Measurements from ENCODE around the gene SLC37A2.

Gene SLC37A2

DNA sequence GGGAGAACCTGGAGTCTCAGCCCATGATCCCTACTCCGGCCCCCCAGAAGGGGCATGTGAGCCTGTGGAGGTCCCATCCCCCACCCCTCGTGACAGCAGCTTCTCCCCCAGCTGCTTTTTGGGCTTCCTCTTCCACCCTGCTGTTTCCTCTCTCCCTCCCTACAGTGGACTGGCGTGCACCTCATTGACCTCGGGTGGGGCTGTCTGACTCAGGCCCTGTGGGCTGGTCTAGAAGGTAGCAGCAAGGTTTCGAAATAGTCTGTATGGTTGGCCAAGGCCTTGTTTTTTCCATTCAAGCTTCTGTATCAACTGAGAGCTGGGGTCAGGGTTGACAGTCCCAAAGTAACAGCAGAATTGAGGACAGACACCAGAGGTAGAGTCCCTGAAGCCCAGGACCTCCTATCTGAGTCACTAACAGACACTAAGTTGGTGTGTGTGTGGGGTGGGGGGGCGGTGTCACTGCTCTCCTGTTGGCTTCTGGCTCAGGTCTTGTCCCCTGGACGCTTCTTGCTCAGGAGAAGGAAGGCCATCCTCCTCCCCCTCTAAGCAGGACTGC lies 7.7 kb downstream of the SLC37A2 start:
- in situ Hi-C loops (cut with MboI; ENCODE audit: low sequenced_read_pairs), result no loop called here

DNA sequence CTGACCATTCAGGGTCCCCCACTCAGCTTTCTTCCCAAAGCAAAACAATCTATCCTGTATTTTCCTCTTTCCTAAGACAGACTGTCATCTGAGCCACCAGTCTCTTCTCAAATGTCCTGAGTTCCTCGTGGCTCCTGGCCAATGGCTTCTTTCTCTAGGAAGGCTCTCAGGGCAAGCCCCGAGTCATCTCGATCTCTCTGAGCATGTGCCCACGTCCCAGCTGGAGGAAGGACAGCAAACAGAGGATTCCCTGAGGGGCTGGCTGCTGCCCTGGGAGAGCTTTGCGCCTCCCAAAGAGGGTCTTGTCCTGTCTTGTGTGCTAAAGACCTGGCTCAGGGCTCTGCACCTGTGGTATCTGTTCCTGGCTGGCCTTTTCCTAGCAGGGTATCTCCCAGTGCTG lies 8.3 kb downstream of the SLC37A2 start:
- in situ Hi-C loops (cut with MboI; ENCODE audit: low sequenced_read_pairs), result no loop called here

DNA sequence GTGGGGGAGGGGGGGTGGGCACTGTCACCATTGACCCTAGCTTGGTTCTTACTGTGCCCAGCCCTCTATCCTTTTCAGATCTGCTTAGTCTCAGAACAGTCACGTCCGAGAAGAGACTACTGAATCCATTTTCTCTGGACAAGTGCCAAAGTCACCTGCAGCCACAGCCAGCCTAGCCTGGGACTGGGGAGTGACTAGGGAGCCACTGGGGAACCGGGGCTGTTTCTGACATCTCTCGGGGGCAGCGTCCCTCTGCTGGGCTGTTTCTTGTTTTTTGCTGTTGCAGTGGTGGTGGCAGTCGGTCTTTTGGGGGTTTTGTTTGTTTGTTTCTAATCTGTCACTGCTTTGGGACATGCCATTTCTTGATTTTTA lies 8.7 kb downstream of the SLC37A2 start:
- in situ Hi-C loops (cut with MboI; ENCODE audit: low sequenced_read_pairs), result no loop called here

DNA sequence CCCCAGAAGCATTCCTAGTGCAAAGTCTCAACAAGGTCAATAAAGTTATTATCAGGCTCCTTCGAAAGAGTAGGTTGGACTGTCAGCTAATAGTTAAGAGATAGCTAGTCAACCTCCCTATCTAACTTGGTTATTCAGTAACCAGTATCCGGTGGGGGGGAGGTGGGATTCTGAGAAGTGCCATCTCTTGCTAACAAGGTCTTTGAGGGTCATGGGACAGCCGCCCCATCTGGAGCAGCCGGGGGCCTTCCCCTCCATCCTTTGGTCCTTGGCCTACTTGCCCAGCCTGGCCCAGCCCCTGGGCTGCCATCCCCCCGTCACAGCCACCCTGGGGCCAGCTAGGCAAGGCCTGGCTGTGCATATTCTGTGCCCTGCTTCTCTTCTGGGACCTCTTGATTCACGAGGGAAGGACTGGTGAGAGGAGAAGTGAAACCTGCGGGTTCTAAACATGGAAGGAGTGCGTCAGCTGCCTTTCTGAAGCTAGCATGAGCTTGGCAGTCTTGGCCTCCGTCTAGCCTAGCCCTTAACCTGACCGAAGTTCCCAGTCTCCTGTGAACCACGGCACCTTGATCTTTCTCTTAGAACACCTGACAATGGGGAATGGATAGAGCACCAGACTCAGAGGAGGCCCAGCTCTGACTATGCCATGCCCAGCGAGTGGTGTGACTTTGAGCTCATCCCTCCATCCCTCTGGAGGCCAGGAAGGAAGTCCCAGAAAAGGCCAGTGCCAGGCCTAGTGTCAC lies 9.3 kb downstream of the SLC37A2 start:
- in situ Hi-C loops (cut with MboI; ENCODE audit: low sequenced_read_pairs), result no loop called here

DNA sequence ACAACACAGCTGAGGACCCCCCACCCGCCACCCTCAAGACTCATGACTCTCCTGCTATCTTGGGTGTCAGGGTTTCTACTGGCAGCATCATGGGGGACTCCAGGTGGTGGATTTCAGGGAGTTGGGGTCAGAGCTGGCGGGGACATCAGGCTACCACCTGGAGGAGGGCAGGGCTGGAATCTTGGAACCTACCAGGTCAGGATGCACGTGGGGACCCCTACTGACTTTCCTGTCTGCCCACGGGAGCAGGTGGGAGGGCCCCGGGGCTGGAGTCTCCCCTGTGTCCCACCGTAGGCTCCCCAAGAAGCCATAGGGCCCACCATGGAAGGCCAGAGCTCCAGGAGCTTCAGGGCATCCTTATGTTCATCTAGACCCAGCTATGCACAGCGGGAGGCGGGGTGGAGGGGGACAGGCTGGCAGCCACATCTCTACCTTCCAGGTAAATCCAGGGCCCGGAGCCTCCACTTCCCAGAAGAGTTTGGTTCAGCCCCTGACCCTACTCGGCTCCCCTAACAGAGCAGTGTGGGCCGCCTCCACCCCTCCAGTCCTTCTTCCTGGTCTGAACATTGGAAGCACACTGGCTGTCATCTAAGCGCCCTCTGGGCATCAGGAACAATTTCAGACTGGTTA lies 10.0 kb downstream of the SLC37A2 start:
- in situ Hi-C loops (cut with MboI; ENCODE audit: low sequenced_read_pairs), result no loop called here

DNA sequence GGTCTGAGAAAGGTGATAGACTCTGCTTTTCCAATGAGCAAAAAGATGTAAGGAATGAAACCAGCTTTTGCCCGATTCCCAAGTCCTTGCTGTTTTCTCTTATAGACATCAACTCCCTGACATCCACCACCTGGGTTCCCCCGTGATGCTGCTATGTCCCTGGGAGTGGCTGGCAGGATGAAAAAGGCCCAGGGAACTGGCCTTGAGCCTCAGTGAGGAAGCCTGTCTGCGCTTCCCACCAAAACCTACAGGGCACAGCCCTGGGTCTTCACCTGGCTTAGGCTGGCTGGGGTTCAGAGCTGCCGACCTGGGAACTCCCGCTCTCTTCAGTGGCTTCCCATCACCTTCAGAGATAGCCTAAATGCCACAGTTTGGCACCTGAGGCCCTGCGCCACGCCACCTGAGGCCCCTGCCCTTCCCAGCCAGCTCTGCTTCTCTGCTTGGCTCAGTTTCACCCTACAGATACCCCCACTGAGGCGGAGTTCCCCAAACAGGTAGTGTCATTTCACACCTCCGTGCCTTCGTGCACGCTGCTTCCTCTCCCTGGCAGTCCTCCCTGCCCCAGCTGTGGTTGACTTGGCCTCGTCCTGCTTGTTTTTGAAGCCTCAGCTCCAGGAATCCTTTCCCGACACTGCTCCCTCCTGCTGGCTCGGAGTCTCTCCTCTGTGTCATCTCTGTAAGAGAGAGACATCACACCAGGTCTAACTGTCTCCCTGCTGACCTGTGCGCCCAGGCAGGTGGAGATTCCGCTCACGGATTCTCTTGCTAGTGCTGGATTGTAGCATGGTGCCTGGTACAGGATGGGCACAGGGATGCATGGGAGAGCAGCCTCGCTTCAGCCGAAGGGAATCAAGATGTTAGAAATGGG lies 10.7 kb downstream of the SLC37A2 start:
- in situ Hi-C loops (cut with MboI; ENCODE audit: low sequenced_read_pairs), result no loop called here

DNA sequence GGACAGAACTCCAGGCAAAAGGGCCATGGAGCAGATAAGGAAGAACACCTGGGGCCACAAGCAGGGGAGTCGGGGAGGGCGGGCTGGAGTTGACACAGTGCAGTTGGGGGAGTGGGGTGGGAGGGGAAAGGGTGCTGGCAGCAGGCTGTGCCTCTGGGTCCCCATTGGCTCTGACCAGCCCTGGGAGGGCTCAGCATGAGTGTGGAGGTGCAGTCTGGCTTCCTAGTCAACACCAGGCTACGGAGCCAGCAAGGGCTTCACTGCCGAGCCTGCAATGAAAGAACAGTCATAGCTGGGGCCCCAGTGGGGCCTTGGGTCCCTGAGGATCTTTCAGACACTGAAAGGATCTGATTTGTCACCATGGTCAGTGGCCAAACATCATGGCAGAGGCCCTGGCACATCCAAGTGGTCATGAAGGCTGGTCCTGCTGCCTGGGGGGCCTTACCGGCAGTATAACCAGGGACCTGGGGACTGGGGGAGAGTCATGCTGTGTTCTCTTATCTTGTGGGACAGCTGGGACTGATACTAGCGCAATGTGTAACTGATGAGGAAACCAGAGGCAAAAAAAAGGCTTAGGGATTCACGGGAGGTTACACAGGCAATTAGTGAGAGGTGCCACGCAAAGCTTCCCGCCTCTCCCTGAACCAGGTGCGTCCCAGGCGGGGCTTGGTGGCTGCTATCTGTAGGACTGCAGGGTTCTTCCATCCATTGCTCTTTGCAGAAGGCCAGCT lies 11.6 kb downstream of the SLC37A2 start:
- in situ Hi-C loops (cut with MboI; ENCODE audit: low sequenced_read_pairs), result no loop called here

DNA sequence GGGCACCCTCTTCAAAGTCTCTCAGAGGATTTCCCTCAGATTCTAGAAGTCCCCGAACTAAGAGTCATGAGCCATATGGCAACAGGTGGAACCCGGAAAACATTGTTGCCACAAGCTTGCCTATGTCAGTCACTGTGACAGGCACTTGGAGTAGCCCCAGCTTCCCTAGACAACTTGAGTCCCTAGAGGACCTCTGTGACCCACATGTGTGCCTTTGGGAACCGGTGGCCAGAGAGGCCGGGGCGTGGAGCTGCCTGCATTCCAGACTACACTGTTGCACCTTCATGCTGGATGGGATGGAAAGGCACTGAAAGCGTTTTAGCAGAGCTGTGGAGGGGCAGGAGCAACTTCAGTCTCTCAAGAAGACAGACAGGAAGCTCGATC lies 12.1 kb downstream of the SLC37A2 start:
- in situ Hi-C loops (cut with MboI; ENCODE audit: low sequenced_read_pairs), result no loop called here

DNA sequence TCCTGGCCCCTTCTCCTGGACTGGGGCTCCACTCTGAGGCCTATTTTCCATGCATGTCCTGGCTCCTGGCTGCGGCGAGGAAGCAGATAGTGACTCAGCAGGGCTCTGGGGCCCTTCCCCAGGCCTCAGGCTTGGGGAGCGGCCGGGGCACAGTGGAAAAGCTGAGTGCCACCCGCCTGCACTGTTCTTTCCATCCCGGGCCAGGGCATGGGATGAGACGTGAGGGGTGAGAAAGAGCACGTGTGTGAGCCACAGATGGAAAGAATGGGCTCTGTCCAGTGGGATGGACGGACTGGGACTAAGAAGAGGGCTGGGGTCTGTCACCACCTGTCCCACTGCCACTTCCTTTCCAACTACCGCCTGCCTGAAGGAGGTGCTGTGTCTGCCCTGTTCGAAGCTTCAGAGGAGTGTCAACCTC lies 12.8 kb downstream of the SLC37A2 start:
- in situ Hi-C loops (cut with MboI; ENCODE audit: low sequenced_read_pairs), result no loop called here

DNA sequence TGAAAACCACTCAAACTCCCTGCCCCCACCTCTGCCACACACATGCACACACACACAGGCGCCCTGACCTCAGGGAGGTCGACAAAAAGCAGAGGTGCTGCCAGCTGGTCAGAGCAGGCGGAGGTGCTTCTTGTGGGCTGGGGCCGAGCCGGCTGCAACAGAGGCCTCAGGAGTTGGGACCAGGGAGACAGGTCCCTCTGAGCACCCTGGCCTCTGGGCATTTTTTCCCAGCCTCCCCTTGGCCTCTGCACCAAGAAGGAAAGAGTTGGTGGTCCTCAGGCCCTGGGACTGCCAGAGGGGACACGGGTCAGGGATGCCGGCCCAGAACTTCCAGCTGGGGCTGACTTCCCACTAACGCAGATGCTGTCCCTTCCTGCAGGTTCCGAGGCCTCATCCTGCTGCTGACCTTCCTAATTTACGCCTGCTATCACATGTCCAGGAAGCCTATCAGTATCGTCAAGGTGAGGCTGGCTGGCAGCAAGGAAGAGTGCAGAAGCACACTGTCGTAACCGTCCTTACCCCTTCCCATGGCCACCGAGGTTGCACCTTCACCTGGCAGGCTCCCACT lies 13.4 kb downstream of the SLC37A2 start:
- in situ Hi-C loops (cut with MboI; ENCODE audit: low sequenced_read_pairs), result no loop called here

DNA sequence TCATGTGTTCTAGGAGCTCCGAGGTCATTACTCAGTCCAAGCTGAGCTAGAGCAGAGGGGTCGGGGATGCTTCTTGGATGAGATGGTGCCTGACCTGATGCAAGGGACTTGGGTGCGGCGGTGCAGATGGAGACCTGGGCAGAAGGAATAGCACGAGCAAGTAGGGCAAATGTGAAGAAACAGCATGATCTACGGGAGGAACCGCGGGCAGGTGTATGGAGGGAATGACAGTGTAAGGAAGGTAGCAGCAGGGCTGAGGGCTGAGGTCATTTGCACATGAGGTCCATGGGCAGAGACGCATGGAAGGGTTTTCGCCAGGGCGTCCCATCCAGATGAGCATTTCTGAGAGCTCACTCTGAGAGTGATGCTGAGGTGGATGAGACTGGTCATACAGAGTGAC lies 14.9 kb downstream of the SLC37A2 start:
- in situ Hi-C loops (cut with MboI; ENCODE audit: low sequenced_read_pairs), result no loop called here

DNA sequence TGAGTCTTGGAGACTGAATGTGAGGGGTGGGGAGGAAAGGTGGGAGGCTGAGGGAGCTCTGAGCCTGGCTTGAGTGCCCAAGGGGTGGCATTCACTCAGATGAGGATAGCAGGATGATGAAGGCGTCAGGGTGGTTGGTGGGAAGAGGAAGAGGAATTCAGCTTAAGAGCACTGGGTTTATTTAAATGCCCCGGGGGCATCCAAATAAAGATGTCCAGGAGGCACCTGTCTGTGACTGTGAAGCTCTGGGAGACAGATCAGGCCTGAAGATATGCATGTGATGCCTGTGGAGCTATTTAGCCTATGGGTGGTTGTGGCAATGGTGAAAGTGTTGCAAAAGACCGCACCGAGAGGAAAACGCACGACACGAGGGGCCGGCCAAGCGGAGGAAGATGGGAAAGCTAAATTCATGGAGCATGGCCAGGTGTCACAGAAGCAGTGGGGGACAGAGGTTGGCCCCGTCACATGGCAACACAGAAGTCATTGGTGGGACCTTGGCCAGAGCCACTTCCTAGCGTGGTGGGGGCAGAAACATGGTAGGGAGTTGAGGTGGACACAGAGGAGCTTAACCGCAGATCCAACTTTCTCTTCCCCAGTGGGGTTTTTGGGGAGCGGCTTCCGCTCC lies 15.5 kb downstream of the SLC37A2 start:
- in situ Hi-C loops (cut with MboI; ENCODE audit: low sequenced_read_pairs), result no loop called here

DNA sequence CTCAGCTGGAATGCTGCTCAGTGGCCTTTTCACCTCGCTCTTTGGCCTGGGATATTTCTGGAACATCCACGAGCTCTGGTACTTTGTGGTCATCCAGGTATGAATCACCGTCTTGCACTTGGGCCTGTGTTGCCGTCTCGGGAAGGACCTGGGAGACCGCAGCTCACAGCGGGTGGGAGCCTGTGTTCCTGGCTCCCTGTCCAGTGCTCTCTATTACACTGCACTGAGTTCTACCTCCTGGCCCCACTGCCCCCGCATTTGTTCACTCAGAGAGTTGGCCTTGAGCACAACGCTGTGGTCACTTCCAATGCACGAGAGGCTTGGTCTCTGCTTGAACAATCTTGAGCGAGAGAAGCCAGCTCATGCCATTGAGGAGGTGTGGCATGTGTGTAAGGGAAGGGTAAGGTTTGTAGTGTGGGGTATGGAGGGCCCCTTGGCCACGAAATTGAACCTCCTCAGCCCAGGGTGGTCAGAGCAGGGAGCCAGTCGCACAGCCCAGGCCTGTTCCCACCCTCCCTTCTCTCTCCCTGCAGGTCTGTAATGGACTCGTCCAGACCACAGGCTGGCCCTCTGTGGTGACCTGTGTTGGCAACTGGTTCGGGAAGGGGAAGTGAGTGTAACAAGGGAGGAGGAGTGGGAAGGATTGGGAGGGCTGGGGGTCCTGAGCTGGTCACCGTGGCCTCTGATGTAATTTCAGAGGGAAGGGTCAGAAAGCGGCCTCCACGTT lies 16.2 kb downstream of the SLC37A2 start:
- in situ Hi-C loops (cut with MboI; ENCODE audit: low sequenced_read_pairs), result no loop called here

DNA sequence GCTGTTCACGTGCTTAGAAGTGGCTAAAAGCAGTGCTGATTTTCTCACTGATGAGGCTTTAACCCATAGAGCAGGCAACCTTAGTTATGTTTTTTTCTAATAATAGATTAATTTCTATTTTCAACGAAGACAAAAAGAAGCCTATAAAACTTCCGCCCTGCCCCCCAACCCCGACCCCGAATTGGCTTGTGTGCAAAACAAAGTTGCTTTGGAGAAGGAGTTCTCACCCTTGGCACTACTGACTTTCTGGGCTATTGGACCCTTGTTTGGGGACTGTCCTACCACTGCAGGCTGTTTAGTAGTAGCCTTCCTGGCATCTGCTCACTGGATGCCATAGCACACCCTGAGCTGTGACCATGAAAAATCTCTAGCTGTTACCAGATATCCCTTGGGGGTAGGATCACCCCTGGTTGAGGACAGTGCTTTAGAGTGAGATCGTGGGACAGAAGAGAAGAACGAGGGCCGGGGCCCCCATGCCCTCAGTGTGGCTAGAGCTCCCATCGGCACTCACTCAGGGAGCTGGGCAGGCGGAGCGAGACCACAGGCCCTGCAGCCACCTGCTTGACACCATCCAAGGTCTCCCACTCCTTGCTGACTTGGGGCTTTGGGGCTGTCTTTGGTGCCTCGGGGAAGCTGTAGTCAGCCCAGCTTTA lies 16.9 kb downstream of the SLC37A2 start:
- in situ Hi-C loops (cut with MboI; ENCODE audit: low sequenced_read_pairs), result no loop called here

DNA sequence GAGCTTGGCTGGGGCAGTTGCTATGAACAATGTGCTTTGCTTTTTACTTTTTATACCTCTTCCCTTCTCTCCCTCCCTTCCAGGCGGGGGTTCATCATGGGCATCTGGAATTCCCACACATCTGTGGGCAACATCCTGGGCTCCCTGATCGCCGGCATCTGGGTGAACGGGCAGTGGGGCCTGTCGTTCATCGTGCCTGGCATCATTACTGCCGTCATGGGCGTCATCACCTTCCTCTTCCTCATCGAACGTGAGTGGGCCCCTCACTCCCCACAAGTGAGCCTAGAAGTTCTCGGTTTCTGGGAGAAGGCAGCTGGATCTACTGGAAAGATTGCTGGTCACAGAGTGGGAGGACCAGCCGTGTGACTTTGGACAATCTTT lies 17.4 kb downstream of the SLC37A2 start:
- in situ Hi-C loops (cut with MboI; ENCODE audit: low sequenced_read_pairs), result no loop called here

DNA sequence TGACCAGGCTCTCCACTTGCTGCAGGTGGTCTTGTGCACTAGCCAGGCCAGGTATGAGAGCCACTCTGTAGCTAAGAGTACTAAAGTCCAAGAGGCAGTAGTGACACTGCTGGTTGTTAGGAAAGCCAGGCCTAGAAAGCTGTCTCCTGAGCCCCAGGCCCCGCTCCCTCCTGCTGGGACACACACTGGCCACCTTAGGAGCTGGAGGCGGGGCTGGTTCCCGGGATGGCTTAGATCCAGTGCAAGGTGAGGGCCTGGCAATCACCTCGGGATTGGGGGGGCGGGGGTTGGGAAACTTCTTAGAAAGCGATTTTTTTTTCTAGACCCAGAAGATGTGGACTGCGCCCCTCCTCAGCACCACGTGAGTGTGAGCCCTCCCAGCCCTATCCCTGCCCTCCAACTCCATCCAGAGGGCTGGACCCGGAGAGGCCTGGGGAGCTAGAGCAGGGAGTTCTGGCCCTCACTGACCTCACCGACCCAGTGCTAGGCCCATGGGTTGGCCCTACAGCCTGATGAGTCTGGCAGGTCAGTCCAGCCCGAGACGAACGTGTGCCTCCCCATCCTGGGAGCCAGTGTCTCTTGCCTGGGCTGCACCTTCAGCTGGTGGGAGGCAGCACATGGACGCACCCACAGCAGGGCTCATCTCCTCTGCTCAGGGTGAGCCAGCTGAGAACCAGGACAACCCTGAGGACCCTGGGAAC lies 18.1 kb downstream of the SLC37A2 start:
- in situ Hi-C loops (cut with MboI; ENCODE audit: low sequenced_read_pairs), result no loop called here

DNA sequence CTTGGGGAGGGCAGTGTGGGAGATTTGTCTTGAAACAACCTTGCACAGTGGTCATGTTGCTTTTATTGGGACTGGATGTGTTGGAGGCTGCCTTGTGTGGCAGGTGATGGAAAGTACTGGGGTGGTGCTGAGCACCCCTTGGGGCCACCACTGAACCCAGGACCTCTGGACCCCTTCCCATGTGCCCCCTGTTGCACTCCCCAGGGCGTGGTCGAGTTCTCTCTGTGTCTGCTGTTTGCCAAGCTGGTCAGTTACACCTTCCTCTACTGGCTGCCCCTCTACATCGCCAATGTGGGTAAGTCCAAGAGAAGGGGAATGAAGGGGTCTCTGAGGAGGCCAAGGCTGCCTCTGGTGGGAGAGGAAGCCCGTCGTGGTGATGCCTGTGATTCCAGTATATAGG lies 18.9 kb downstream of the SLC37A2 start:
- in situ Hi-C loops (cut with MboI; ENCODE audit: low sequenced_read_pairs), result no loop called here

DNA sequence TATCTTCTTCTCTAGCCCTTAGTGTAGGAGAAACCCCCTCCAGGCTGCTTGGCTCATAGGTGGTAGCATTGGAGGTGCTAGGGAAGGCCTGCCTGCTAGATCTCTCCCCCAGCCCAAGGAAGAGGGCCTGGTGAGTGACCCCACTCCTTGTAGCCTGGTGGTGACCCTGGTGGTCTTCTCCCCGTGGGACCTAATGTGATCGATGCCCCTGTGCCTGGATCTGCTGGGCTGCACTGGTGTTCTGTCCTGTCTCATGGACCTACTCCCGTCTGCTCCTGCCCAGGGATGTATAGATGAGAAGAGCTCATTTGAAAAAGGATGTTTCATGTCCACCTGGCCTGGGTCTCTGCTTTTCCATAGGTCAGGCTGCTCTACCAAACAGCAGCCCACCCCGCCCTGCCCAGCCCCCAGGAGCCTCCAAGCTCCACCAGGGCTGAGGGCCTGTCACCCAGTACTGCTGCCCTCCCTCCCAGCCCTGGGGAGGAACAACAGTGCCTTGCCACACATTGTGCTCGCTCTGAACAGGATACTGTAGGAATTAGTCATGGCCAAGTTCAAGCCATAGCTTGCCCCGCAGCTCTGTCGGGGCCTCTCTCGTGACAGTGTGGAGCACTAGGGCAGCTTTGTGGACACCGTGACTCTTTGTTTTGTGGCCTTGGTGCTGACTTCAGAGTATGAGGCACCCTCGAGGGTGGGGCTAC lies 19.7 kb downstream of the SLC37A2 start:
- in situ Hi-C loops (cut with MboI; ENCODE audit: low sequenced_read_pairs), result no loop called here

Data from HL-60/S4 treated with phorbol 12-myristate 13-acetate at 8.2 ng/mL for 4 days and 3 days (cell line).